DLD1 (cell line): ENCODE results near the gene NEUROD2.
"Not testable (repeated sequence)": the region's sequence is repeated elsewhere in the genome, so short reads cannot be mapped to it uniquely, and the experiment has no call there.

Experiments
- in situ Hi-C: cut with HindIII; loops from 2 replicates; pipeline ENCODE4 v1.10.0; 2017; ENCODE audit warnings: low sequenced_read_pairs

NEUROD2 gene

DNA sequence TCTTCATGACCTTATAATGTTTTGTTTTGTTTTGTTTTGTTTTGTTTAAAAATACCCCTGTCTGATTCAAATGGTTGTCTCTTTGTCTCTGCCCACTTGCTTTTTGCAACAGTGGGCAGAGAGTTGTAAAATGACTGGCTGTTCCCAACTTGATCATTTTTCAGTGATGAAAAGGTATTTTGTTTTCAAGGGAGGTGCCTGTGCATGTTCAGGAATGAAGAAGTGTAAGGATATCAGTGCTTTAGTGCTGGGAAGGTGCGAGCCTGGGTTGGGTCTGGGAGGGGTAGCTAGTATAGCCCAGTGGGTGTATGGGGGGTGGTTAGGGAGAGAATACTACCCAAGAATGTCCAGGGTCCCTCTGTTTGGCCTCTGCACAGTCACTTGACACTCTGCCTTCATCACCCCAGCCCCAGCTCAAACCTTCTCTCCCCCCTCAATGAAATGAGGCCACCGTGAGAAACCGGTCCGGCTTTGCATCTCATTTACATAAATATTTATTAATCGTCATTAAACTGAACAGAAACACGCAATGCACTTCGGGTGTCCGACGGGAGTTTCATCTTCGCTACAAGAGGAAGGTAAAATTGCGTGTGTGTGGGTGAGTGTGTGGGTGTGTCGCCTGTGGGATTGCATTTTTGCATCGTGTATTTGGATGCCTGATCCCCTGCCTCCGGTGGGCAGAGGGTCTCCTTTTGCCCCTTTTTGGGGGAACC is 4.3 kb downstream of the NEUROD2 start:
- in situ Hi-C loops = no loop called here

DNA sequence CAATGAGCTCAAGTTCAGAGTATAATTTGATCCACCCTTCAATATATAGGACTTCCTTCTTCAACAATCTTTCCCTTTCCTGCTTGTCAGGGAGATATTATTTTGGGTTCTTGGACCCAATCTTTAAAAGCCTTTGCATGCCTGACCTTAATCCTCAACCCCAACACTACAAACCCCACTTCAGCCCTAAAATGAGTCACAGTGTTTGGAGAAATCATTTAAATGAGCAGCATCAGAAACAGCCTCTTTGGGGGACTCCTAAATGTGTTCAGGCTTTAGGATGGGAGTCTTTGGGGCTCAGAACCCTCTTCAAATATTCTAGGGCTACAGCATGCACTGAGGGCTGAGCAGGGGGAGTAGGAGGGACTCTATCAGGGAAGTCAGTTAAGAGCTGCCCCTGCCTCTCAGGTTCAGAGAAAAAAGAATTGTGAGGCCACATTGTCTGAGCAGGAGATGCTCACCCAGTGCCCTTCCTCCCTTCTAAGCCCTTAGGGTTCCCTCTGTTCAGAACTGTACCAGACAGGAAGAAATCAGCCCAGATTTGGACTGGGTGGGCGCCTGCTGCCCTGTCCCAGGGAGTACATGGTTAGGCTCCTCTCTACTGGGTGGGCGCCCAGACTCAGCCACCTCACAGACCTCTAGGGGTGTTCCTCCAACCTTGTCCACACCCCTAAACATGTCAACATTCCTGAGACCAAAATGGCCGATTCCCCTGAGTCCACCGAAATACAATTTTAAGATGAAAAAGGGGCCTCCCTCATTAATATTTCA is 5.0 kb downstream of the NEUROD2 start:
- in situ Hi-C loops = no loop called here

DNA sequence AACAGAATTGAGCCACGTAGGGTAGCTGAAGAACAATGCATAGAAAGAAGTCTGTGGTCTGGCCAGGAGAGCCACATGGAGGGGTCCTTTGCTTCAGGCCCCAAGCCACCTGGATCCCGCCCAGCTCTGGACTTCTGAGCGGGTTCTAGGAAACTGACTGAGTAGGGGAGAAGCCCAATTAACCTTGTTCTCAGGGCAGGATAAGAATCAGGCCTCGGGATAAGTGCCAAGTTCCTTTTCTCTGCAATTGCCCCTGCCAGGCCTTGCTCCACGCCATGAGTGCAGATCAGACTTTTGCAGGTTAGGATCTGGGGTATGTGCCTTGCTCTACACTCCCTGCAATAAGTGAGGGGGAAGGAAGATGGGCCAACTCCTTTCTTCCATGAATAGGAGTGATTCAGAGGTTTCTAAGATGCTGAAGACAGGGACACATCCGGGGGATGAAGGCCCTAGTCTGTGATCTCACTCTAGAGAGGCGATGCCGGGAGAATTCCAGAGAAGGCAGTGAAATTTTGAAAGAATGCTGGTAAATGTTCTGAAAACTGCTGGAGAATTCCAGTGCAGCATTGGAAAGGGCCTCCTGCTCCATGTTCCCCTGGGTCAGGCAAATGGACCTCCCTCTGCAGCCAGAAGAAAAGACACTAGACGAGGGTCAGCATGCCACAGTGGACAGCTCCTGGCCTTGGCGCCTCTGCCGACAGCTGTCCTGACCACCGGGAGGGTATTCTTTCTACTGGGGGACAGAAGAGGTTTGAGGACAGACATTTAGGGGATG is 5.8 kb downstream of the NEUROD2 start:
- in situ Hi-C loops = no loop called here

DNA sequence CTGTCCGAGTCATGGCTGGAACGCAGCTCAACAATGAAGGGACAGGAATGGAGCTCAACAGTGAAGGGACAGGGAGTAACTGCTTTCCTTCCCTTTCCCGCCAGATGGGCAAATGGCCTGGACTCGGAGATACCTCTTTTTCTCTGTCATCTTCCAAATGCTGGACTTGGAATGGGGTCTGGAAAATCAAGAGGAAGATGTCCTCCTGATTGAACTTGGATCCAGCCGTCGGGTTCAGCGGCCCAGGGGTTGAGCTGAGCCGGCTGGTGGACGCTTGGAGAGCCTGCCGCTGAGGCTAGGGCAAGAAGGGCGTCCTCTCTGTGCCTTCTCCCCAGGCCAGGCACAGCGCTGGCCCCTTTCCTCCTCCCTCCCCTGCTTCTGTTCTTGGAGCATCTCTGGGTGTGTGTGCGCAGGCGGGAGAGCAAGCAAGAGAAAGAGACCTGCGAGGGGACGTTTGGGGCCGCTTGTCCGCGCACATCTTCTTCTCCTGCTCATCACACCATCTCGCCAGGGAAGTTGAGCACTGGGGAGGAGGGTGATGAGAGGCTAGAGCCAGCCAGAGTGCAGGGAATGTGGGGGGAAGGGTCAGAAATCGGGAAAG is 6.6 kb downstream of the NEUROD2 start:
- in situ Hi-C loops = no loop called here

DNA sequence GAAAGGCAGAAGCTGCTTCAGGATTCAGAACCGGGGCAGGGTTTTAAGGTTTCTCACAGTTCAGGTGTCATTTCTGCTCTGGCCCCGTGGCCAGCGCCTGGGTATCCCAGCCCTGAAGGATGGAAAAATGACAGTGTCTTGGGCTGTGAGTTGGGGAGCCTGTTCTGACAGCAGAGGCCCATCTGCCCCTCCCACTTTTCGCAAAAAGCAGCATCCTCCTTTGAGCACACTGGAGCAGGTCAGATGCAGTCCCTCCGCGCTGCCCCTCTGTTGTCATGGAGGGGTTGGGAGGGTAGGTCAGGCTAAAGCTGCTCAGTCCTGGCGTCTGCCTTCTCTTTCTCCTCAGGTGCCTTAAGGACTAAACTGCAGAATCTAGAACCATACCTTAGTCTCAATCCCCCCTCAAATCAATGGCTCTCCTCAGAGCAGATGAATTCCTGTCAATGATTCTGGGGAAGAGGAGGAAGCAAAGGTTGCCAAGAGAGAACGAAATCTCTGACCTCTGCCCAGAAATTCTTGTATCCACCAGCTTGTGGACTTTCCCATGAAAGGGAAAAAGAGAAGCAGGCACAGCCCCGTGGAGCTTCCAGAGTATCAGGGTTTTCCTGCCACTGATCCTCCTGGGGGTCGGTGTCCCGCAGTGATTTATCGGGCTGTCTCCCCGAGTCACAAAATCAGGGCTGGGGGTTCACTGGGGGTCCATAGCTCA is 7.3 kb downstream of the NEUROD2 start:
- in situ Hi-C loops = no loop called here

DNA sequence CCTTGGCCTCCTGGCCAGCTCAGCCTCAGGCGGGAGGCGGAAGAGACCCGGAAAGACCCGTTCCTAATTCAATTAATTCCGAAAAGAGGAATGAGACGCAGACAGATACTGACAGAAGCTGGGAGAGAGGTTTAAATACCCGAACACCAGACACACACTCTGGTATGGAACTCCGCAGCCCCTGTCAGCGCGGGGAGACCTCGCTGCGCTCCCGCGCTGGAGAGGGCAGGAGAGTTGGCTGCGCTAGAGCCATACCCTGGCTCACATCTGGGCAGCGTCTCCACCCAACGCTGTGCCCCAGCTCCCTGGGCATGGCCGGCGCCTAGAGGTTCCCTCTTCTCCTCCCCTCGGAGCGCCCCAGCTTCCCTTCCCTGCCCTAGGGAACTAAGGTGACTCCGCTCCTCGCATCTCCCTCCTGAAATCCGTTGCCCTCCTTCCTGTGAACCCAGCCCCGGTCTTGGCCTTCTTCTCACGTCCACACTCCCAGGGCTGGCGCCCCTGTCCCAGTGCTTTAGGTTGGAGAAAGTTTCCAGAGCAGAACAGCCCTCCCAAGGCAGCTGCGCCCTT is 8.0 kb downstream of the NEUROD2 start:
- in situ Hi-C loops = no loop called here

DNA sequence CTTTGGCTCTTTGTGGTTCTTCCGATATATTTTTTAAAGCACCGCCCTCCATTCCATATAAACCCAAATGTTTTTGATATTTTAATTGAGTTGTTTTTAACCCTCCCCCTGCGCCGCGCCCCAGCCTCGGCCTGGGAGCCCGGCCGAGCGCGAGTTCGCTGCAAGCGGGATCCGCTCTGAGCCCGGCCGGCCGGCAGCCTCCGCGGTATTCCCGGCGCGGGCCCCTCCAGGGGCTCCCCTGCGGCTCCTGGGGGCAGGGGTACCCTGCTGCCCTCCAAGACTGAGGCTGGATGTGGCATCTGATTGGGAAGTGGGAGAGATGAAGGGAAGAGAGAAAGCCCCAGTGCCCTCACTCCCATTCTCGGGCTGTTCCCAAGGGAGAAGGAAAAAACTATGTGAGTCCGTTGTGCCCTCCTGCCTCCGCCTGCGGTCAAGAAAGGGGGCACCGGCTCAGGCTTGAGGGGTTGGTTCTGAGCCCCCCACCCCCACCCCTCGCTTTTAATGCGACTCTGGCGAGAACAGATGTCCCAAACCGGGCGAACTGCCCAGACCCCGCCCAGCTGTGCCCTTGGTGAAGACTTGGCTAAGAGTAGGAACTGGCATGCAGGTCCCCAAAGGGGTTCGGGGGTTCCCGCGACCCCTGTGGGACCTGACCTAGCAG is 8.6 kb downstream of the NEUROD2 start:
- in situ Hi-C loops = no loop called here

DNA sequence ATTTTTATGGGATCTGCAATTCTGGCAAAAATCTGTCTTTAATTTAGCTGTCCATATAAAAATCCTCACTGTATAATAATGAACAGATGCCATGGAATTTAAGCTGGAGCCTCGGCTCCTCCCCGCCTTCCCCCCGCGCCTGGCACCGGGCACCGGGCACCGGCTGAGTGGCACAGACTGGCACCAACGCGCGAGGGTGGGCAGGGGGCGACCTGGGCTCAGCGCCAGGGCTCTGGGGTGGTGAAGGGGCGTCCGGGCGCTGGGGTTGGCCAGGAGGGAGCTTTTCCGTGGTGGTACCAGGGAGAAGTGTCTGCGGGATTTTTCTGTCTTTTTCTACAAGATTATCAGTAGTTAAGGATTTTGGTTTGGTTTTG is 9.1 kb downstream of the NEUROD2 start:
- in situ Hi-C loops = no loop called here

DNA sequence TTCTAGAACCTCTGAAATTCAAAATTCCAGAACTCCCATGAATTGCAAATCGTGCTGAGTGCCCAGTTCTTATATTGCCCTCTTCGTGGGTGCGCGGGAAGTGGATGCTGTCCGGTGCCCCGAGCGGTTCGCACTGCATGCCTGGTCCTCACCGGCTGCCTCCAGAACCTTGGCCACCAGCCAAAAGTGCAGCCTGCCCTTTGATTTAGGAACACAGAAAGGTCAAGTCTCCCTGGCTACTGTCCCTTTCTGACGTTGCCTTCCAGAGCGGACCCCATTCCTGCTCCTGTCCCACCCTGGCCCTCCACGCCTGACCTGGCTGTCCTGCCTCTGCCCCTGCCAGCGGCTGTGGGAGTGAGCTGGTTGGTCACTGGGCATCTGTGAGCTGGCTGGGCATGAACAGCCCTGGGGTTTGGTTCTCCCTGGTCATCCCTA is 9.7 kb downstream of the NEUROD2 start:
- in situ Hi-C loops = no loop called here

DNA sequence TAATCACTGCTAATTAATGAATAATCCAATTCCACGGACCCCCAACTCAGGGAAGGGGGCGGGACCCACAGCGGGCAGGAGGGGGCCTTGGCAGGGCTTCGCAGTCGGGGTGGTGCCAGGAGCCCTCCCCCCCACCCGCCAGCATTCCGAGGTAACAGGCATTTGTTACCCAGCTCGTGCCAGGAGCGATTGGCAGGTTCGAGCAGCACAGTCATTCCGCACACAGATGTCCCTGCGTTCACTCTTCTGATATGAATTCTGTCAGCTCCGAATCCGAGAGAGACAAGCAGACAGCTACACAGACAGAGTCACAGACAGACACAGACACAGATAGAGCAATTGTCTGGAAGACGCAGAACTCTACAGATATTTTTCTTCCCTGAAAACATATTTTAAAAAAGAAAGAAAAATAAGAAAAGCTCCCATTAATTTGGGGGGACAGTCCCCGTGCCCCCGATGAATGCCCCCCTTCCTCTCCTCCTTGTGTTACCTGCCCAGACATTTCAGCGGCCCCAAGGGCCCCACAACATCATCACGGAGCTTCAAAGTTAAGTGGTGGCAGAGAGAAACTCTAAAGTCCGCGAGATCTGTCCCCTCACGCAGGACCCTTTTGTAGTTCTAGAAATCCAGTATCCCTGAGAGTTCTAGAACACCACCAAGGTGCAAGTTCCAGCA is 10.2 kb downstream of the NEUROD2 start:
- in situ Hi-C loops = no loop called here

DNA sequence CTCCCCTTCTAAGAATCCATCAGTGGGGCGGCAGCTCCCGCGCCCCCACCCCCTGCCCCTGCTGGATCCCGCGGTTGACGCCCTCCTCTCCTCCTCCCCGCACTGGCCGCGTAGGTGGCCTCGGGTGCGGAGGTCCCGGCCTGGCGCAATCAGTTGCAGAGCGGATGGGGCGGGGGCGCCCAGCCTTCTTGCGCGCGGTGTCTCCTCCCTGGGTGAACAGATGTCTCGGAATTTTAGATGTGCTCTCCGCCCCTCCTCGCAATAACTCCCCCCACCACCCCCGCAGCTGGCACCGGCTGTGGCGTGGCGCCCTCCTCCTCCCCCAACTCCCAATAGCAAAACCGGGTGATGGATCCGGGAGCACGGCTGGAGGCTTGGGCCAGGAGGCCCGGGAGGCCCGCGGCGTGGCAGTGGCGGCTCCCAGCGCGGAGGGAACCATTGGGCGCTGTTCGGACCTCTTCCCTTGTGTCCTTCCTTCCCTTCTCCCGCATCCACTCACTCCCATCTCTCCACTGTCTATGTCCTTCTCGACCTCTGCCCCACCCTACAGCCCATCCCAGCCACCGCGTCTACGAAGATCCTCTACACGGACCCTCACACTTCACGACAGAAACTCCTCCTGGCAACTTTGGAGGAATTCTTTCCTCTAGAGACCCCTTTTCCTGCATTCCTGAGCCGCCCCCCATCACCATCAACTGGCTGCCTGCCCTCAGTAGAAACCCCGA is 11.0 kb downstream of the NEUROD2 start:
- in situ Hi-C loops = no loop called here

DNA sequence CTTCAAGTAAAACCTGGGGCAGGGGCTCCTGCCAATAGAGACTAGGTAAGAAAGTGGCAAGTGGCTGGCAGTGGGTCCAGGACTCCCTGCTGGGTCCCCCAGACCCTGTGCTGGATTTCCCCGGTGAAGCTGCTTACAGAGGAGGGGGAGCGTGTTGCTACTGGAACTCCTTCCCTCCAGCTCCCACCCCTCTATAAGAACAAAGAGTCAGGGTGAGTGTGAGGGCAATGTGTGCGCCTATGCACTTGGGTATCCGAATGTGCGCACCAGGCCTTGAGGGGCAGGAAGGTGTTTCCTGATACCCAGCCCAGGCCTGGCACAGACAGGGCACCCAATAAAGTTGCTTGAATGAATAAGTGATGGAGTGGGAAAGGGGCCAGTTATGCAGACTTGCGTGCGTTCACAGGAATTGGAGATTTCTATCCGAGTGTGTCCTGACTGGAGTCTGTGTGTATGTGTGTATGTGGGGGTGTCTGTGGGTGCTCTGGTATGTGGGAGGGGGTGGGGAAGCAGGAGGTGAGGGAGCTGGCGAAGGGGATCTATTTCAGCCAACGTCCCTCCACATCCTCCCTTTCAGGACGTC is 11.7 kb downstream of the NEUROD2 start:
- in situ Hi-C loops = no loop called here

DNA sequence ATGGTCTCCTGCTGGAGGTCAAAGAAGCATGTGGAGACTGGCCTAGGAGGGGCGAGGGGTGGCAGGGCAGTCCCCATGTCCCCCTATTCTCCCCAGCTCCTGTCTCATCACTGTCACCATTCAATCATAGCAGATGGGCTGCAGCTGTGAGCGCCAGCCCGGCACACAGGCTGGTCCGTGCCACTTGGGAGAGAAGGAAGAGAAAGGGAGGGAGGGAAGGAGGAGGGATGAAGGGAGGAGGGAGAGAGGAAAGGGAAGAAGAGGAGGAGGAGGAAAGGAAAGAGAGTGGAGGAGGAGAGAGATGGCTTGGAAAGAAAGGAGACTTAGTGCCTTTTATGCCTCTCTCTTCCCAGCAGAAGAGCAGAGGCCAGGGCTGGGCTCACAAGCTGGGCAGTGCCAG is 12.4 kb downstream of the NEUROD2 start:
- in situ Hi-C loops = no loop called here

DNA sequence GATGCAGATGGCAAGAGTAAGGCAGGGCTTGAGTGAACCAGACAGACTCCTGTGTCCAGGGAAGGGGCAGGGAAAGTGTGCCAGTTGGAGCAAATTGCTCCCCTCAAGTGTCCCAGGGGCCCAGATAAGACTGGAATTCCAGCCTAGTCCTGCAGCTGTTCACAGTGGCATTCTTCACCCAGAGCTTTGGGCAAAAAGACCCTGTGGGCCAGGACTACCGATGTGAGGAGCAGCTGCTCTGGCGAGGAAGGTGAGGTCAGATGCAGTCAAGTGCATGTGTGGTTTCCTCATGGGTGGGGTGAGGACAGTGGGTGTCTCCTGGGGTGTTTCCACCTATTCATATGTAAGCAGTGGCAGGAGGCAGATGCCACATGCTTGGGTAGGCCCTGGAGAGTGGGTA is 14.3 kb downstream of the NEUROD2 start:
- in situ Hi-C loops = no loop called here

DNA sequence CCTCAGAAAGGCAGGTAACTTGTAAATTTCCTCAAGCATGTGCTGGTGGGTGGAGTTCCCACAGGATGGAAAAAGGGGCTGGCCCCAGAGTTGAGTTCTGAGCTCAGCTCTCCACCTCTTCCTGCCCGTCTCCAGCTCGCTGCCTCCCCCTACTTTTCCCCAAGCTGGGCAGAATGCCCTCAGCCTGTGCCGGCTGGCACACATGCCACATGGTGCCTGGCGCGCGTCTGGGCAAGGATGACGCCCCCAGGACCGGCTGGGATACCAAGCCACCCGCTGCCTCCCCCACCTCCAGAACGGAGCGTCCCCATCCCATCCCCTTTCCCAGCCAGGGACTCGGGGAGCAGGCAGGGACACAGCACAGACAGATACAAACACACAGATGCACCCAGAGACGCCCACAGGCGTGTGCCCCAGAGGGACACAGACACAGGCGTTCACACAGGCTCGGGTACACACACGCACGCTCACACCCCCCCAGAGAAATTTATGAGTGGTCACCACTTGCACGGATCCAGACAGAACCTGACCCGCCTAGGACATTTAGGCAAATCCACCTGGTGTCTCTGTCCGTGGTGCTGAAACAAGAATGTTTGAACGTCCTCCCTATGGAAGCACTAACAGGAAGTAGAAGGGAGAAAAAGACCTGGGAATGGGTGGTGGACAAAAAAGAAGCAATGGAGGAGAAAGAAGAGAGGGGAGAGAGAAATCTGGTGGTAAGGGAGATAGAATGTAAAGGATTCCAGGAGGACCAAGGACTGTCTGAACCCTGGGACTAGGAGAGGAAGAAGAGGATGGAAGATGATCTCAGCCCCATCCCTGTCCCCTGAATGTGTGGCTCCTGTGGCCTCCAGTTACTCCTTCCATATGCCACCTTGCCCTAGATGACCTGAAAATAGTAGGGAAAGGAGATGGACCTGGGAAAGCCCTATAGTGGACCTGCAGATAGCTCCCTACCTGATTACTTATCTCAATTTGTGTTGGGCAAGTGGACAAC is 15.5 kb downstream of the NEUROD2 start:
- in situ Hi-C loops = no loop called here

DNA sequence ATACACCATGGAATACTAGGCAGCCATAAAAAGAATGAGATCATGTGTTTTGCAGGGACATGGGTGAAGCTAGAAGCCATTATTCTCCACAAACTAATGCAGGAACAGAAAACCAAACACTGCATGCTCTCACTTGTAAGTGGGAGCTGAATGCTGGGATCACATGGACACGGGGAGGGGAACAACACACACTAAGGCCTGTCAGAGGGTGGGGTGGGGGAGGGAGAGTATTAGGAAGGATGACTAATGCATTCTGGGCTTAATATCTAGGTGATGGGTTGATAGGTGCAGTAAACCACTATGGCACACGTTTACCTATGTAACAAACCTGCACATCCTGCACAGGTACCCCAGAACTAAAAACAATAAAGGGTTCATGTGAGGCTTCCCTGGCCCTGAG is 17.5 kb downstream of the NEUROD2 start:
- in situ Hi-C loops = not testable (repeated sequence)

DNA sequence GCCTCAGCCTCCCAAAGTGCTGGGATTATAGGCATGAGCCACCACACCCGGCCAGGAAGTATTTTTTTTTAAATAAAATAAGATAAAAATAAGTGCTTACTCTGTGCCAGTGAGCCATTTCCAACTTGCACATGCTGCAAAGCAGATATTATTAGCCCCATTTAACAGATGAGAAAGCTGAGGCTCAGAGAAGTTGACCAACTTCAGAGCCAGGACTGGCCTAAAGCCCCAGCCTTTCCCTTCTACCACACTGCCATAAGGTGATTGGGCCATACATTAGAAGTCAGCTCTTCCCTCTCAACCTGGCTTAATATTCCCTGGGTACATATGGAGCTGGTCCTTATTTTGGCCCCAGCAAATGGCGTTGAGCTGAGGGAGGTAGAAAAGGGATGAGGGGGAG is 25.1 kb downstream of the NEUROD2 start:
- in situ Hi-C loops = no loop called here
